Measurements from ENCODE around the gene TMEM190.
"Not testable (repeated sequence)": the region's sequence is repeated elsewhere in the genome, so short reads cannot be mapped to it uniquely, and the experiment has no call there.

TMEM190 gene

DNA sequence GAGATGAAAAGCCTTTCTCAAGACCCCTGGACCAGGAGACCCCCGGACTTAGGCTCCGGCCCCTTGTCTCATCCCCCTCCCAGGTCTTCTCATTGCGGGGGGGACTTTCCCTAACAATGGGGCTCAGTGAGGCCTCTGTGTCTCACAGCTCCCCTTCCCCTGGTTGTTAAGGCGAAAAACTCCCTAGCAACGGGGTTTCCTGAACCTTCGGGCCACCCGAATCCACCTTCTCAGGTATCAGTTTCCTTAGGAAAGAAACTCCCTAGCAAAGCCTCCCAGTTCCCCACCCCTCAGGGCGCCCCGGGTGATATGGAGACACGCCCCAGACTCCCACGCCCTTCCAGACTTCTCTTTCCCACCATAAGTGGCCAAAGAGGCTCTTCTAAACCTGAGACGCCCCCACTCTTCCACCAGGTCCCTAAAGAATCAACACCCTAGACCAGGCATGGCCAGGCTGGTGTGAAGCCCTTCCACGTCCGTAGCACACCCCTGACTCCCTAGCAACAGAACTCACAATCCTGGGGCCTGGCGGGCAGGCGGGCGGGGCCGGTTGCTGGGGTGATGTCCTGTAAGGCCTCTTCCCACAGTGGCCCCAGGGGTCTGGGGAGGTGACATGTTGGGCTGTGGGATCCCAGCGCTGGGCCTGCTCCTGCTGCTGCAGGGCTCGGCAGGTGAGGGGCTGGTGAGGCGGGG, at the start of gene TMEM190:
Gene TMEM190, plus strand, starts transcription at position 586 of the 693 bp plus-strand sequence. Its CDS starts 28 bp downstream, at position 614.
- no peak for DNase-seq

DNA sequence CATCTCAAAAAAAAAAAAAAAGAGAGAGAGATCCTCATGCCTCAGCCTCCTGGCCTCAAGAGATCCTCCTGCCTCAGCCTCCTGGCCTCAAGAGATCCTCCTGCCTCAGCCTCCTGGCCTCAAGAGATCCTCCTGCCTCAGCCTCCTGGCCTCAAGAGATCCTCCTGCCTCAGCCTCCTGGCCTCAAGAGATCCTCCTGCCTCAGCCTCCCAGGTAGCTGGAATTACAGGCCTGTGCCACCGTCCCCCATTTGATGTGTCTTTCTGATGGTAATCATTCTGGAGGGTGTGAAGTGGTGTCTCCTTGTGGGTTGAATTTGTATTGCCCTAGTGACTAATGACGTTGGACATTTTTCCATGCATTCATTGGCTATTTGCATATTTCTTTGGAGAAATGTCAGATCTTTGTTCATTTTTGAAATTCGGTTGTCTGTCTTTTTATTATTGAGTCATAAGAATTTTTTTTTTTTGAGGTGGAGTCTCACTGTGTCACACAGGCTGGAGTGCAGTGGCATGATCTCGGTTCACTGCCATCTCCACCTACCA, 47.8 kb upstream of the TMEM190 start:
- DNase-seq = not testable (repeated sequence)

DNA sequence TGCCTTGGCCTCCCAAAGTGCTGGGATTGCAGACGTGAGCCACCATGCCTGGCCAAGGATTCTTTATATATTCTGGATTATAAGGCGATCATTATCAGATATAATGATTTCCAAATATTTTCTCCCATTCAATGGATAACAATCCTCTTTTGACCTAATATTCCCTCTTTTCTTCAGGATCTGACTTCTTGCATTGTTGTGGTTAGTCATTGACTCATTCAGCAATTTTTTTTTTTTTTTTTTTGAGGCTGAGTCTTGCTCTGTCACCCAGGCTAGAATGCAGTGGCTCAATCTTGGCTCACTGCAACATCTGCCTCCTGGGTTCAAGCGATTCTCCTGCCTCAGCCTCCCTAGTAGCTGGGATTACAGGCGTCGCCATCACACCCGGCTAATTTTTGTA, 46.8 kb upstream of the TMEM190 start:
- DNase-seq = not testable (repeated sequence)

DNA sequence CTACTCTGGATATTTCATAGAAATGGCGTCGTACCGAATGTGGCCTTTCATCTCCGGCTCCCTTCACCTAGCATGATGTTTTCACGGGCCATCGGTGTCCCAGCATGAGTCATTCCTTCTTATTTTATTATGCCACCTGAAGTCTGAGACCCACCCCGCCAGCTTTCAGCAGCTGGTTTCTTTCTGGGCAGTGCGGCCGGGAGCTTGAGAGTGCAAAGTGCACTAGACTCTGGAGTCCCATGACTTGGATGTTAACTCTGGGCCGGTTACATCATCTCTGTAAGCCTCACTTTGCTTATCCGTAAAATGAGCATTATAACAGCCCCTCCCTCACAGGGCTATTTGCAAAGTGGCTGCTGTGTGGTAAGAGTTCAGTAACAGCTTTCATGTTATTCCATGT, 42.8 kb upstream of the TMEM190 start:
- no peak for DNase-seq

DNA sequence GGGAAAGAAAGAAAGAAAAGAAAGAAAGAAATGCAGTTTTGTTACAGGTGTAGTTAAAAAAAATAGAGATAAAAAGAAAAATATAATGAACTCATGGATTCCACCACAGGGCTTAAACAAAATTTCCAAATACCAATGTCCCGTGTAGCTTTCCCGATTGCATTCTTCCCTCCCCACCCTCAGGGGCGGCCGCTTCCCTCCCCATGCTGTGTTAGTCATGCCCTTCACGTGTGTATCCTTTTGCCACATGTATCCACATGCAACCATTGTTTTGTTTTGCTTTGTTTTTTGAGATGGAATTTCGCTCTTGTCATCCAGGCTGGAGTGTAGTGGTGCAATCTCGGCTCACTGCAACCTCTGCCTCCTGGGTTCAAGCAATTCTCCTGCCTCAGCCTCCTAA, 40.5 kb upstream of the TMEM190 start:
- no peak for DNase-seq

DNA sequence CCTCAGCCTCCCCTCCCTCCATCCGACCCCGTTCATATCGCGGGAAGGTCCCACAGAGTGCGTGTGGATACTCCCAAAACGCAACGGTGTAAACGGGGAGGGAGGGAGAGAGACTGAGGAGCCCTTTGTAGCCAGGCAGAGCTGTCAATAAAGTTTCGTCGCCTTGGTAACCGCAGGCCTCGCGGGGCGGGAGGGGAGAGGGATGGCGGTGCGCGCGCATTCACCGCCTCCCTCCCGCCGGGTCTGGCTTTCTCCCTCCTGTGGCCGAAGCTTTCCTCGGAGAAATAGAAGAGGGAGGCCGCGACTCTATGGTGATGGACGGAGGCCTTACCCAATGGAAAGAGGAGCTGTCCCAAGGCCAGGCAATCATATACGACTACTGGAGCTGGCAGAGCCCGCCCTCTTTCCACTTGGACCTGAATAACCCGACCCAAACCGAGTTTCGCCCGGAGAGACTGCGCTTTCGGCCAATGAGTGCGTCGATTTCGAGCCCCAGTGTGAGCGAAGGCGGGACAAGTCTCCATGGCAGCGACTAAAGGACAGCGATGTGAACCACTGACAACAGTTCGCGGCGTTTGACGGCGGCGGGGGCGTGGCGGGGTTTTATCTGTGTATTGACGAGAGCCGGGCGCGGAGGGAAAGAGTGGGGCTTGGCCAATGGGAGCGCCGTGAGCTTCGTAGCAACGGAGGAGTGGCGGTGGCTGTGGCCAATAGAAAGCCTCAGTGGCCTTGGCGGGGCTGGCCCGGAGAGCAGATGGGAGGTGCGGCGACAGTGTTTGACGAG, 37.3 kb upstream of the TMEM190 start, which contains the start of gene KMT5C:
Gene KMT5C, plus strand, starts transcription at position 772 of the 784 bp plus-strand sequence. CDS start 2,061 bp downstream, outside the sequence.
- peak; percentile 100 for DNase-seq

DNA sequence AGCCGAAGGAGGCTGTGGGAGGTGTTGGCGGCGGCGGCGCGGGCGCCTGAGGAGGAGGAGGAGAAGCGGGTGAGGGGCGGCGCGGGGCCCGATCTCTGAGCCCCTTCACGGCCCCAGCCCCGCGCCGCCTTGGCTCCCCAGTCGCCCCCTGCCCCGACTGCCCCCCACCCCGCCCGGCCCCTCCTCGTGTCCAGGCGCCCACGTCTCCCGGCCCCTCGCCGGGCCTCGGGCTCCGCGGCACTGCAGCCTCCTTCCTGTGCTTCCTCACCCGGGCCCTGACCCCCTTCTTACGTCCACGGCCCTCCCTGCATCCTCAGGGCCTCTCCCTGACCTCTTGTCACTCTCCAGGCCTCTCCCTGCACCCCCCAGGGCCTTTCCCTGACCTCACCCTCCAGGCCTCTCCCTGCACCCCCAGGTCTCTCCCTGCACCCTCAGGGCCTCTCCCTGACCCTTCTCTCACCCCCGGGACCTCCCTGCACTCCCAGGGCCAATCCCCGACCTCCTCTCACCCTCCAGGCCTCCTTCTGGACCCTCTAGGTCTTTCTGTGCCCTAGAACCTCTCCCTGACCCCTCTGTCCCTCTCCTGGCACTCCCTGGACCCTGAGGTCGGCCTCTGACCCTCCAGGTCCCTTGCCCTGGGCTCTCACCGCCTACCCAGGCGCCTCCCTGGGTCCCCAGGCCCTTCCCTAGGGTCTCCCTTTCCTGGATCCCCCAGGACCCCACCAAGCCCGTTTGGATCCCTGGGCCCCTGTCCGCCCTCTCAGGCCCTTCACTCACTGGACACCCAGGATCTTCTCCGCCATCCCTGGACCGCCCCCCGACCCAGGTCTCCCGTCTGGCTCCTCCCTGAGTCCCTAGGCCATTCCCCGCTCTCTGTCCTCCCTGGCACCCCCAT, 36.5 kb upstream of the TMEM190 start:
- DNase-seq = no peak

DNA sequence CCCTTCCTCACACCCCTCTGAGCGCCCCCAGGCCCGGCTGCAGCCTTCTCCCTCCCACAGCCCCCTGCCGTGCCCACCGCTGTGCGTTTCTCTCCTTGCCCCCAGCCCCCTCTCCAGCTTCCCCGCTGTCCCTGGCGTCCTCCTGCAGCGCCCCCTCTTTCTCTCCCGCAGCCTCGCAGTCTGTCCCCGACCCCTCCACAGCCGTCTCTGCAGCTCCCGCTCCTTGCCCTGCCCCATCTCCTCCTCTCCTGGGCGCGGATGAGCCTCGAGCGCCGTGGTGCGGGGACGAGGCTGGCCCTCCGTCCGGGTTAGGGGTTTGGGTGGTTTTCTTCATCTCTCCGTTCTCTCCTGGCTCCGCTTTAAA, 35.9 kb upstream of the TMEM190 start:
- DNase-seq = no peak

DNA sequence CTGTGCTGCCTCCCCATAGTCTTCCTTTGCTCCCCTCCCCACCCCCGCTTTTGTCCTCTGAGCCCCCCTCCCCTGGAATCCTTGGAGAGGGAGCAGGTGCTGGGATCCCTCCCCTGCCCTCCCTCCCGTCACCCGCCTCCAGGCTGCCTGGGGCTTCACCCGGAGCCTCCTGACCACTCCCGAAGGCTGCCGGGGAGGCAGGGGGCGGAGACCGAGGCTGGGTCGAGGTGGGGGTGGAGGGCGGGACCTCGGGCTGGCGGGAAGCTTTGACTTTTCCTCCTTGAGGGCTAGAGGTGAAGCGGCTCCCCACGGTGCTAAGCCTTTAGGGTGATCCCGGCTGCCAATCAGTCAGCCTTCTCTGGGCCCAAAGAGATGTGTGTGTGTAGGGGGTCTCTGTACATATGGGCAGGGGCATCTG, 35.4 kb upstream of the TMEM190 start:
- no peak for DNase-seq

DNA sequence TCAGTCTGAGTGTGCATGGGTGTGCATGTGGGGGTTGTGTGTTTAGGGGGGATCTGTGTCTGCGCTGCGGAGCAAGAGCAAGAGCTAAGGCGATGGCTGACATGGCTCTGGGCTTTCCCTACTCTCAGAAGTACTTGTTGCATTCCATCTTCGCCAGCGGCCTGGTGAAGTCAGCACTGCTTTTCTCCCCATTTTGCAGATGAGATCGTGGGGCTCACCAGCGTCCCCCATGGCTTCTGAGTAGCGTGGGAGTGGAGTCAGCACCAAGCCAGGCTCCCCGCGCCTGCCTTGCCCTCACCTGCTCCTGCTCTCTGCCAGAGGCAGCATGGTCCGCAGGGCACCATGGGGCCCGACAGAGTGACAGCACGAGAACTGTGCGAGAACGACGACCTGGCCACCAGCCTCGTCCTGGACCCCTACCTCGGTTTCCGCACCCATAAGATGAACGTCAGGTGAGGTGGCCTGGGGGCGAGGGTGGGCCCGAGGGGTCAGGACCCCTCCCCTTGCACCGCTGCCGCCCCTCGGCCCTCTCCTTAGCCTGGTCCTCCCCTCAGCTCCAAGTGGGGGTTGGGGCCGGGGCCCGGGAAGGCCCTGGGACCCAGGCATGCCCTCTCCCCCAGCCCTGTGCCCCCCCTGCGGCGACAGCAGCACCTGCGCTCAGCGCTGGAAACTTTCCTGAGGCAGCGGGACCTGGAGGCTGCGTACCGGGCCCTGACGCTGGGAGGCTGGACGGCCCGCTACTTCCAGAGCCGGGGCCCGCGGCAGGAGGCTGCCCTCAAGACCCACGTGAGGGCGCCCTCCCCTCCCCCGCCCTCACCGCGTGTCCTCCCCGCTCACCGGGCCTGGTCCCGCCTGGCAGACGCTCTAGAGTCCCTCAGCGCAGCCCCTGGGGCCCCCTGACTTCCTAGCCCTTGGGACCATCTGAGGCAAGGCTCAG, 34.8 kb upstream of the TMEM190 start:
- DNase-seq = no peak

DNA sequence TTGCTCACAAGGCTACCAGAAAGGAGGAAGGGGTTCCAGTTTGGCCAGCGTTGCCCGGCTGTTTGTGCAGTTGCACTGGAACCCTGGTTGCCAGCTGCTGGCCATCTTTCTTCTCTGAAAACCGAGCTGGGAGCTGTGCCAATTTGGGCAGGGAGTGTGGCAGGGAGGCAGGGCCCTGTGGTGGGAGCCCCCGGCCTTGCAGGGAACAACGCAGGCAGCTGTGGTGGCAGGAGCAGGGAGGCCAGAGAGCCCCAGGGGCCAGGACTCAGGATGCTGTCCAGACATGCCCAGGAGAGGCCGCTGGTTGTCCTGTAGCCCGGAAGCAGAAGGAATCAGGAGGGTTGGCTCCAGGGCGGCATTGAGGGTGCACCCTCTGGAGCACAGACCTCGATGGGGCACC, 32.2 kb upstream of the TMEM190 start:
- DNase-seq = no peak

DNA sequence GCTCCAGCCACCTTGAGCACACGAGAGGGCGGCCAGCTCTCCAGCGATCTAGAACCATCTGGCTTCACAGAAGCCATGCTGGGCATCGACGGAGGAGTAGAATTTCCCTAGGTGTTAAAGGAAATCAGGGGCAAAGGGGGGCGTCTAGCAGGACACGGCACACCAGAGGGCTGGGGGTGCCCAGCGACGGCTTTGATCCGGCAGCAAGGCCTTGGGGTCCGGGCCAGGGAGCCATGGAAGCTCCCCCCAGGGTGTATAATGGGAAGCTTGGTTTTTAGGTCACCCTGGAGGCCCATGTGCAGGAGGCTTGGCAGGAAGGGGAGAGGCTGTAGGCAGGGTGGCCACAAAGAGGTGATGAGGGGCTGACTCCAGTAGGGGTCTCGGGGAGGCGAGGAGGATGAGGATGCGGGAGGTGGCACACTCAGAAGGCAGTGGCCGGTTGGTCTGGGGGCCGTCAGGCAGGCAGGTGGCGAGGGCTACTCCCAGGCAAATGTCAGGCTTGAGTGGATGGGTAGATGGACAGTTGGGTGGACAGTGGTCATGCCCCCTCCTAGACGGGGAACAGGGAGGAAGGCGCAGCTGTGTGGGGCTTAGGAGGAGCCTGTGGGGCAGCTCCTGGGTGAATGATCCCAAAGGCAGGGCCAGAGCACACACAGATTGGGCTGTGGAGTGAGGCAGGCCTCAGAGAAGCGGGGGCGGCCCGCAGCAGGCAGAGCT, 31.4 kb upstream of the TMEM190 start:
- no peak for DNase-seq

DNA sequence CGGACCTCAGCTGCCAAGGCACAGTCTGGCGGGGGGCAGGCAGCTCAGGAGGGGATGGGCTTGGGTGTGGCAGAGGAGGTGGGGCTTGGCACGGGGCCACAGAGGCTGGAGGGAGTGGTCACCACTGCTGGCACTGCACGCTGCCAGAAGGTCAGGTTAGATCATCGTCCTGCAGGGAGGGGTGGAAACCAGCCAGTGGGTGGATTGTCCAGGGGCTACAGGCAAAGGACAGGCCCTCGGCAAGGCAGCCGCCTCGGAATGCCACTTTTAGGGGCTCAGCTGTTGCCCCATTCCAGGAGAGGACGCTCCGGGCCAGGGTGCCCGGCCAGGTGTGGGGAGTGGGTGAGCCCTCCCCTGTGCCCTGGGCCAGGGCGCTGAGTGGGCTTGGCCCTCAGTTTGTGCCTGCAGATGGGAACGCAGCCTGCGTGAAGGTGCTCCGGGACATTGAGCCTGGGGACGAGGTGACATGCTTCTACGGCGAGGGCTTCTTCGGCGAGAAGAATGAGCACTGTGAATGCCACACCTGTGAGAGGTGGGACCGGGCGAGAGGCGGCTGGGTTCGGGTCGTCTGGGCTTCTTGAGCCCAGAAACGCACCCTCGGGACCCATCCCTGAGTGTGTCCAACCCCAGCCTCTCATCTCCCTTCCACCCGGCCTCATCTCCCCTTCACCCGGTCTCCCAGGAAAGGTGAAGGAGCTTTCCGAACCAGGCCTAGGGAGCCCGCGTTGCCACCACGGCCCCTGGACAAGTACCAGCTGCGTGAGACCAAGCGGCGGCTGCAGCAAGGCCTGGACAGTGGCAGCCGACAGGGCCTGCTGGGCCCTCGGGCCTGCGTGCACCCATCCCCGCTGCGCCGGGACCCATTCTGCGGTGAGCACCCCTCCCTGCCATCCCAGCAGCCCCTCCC, 30.6 kb upstream of the TMEM190 start:
- no peak for DNase-seq

DNA sequence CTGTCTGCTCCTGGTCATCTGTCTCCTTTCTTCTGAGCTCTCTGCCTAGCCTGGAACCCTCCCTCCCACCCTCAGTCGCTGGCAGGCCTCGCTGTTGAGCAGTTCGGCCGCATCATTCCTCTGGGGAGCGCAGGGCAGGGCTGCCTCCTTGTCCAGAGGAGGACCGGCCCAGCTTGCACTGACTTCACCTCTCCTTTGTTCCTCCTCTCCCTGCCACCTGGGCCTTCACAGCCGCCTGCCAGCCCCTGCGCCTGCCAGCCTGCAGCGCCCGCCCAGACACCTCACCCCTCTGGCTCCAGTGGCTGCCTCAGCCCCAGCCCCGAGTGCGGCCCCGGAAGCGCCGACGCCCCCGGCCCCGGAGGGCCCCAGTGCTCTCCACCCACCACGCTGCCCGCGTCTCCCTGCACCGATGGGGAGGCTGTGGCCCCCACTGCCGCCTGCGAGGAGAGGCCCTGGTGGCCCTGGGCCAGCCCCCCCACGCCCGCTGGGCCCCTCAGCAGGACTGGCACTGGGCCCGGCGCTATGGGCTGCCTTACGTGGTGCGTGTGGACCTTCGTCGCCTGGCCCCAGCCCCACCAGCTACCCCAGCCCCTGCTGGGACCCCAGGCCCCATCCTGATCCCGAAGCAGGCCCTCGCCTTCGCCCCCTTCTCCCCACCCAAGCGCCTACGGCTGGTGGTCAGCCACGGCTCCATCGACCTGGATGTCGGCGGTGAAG, 29.7 kb upstream of the TMEM190 start:
- DNase-seq = no peak

DNA sequence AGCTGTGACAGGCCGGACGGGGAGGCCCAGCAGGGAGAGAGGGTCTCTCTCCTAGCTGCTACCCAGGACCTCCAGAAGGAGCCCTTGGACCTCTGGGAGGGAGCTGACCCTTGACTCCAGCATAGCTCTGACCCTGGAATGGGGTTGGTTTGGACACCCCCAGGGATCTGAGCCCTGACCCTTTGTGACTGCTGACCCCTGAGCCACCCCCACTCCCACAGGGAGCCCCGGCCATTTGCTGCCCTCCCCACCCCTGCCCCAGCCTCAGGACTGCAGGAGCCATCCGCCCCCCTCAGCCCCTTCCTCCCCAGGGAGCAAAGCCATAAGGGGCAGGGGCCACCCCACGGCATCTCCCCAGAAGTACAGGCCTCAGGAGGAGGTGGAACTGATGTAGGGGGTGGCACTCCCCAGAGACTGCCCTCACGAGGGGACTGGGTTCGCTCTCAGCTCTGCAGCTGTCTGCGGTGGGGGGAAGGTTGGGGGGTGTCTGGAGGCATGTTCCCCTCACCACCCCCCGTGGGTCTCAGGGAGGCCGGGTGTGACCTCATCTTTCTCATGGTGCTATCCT, 29.1 kb upstream of the TMEM190 start:
- DNase-seq = no peak

DNA sequence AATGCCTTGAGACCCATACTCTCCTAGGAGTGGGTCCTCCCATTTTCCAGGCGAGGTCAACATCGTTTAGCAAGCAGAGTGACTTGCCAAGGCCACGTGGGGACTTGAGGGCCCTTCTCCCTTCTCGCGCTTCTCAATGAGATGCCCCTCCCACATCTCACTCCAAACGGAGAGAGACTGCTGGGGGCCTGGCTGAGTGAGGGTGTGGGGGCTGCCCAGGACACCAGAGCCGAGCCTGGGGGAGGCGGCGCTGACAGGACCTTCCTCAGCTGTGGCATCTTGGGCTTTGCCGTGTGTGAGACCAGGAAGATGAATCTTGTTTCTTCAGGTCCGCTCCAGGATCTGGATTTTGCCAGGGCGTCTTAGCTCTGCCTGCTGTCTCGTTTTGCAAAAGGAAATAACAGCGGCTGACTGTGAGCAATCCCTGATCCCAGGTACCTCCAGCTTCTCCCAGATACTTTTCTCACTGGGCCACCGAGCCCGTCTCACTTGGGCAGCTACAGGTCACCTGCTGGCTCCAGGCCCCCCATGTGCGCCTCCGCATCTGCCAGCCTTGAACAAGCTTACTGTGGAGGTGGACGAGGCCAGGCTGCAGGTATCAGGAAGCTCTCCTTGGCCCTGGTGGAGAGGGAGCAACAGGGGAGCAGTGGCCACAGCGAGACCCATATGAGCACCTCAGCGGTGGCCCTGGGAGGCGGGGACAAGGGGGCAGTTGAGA, 28.1 kb upstream of the TMEM190 start:
- DNase-seq = no peak

DNA sequence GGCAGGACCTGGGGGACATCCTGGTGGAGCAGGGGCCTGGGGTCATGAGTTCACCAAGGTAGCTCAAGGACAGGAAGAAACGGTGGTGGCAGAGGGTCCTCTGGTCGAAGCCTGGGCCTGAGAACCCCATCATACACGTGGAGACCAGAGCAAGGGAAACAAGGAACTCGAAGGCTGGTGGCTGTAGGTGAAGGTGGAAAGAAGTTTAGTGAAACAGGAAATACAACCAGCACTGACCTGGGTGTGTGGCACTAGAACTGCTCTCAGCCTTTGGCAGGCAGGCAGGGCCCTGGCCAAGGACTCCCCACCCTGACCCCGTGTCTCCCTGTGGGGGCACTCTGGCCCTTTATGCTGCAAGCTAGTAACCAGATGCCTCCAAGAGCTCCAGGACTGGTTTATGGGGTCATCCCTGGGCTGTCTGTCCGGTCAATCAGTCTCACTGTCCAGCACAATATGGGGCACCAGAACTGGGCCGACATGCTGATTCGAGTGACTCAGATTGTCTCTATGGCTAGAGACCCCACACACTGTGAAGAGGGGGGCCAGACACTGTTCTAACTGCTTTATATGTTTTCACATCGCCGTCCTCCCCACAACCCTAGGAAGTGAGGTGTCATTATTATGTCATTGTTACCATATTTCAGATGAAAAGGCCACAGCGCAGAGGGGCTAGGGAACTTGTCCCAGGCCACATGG, 25.9 kb upstream of the TMEM190 start:
- no peak for DNase-seq

DNA sequence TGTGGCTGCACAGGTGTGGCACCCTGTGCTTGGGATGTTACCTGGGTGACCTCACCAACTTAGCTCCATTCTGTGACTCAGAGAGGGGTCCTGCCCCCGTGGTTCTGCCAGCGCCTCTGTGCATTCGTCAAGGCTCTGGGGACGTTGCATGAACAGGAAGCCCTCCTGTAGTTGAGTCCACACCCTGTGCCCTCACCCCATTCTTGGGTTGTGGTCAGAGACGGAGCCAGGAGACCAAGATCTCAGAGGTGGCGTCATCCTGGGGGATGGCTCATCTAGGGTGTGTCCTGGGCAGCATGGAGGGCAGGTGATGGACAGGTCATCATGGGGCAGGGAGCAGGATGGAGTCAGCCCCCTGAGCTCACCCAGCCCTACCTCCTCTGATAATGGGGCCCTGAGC, 24.6 kb upstream of the TMEM190 start:
- no peak for DNase-seq
